H1 (cell line): ENCODE measurements around the gene MTMR1. TPM values are rescaled to one million over a fixed set of nuclear protein-coding genes. Genes with fewer than 3 reads are reported as not detected.

Experiments used
- CTCF ChIA-PET: fragments of 300-600 bp; sonication (Branson Sonifier 250); formaldehyde crosslinking; loops from one replicate; lab custom pipeline; 2021; ENCODE audit not compliant: partially characterized antibody; lab: Charles Lee
- POLR2A ChIA-PET: fragments of 300-600 bp; sonication (Branson Sonifier 250); formaldehyde crosslinking; loops from one replicate; lab custom pipeline; 2021; ENCODE audit warnings: inconsistent platforms; ENCODE audit not compliant: partially characterized antibody; lab: Charles Lee
- DNase-seq, 2 experiments: peaks; one replicate each; pipeline versions ENCODE4 v3.0.0 to v3.0.0-alpha.2; 2010 to 2022; ENCODE audit warnings: low spot score in 2 of 2, low read depth in 1 of 2, mixed read lengths in 1 of 2
- FAIRE-seq: peaks from 2 replicates; lab custom pipeline; 2011; peaks lifted over from hg19 to GRCh38; lab: Jason Lieb, UNC
- H2AFZ ChIP-seq: 2 replicates; pipeline ENCODE4 v1.8.1; 2012; ENCODE audit warnings: low read length, inconsistent platforms
- H2AK5ac ChIP-seq: 2 replicates; pipeline ENCODE4 v1.6.1; 2013; ENCODE audit warnings: low read depth, low read length
- H2BK120ac ChIP-seq: replicated peaks from 2 replicates; pipeline ENCODE3; 2013; ENCODE audit warnings: low read depth, low read length, inconsistent platforms
- H2BK12ac ChIP-seq: 2 replicates; pipeline ENCODE4 v1.6.1; 2013; ENCODE audit warnings: low read depth, low read length
- H2BK15ac ChIP-seq: 2 replicates; pipeline ENCODE4 v1.6.1; 2013; ENCODE audit warnings: low read length
- H2BK20ac ChIP-seq: 2 replicates; pipeline ENCODE4 v1.6.1; 2013; ENCODE audit warnings: low read length
- H2BK5ac ChIP-seq: 2 replicates; pipeline ENCODE4 v1.6.1; 2013; ENCODE audit warnings: low read depth, low read length
- H3K14ac ChIP-seq: 2 replicates; pipeline ENCODE4 v1.6.1; 2013; ENCODE audit warnings: inconsistent platforms; ENCODE audit not compliant: insufficient read length
- H3K18ac ChIP-seq: 2 replicates; pipeline ENCODE4 v1.6.1; 2013; ENCODE audit warnings: low read length; ENCODE audit errors: extremely low read depth
- H3K23ac ChIP-seq: 2 replicates; pipeline ENCODE4 v1.6.1; 2013; ENCODE audit warnings: inconsistent platforms; ENCODE audit not compliant: insufficient read length
- H3K23me2 ChIP-seq: 2 replicates; pipeline ENCODE4 v1.6.1; 2013; ENCODE audit warnings: low read depth, low read length
- H3K27ac ChIP-seq: 2 replicates; pipeline ENCODE4 v1.6.1; 2011; ENCODE audit warnings: low read depth, low read length, inconsistent platforms
- H3K27me3 ChIP-seq, 4 experiments: replicated peaks in 1 of 4; 1 replicate in 1 of 4; 2 replicates in 3 of 4; pipeline versions ENCODE4 v1.6.1 to v1.8.1; 2011 to 2013; ENCODE audit warnings: low read length in 3 of 4, mild to moderate bottlenecking in 3 of 4, inconsistent platforms in 2 of 4, mixed read lengths in 2 of 4, moderate library complexity in 1 of 4; ENCODE audit not compliant: control insufficient read depth in 3 of 4, insufficient read depth in 3 of 4; ENCODE audit errors: extremely low read depth in 1 of 4
- H3K36me3 ChIP-seq, 4 experiments: 2 replicates each; pipeline versions ENCODE4 v1.6.1 to v1.8.1; 2011 to 2013; ENCODE audit warnings: mild to moderate bottlenecking in 4 of 4, low read length in 3 of 4, moderate library complexity in 2 of 4, control low read depth in 1 of 4, inconsistent platforms in 1 of 4; ENCODE audit not compliant: insufficient read depth in 4 of 4, control insufficient read depth in 2 of 4
- H3K4ac ChIP-seq: replicated peaks from 2 replicates; pipeline ENCODE3; 2013; ENCODE audit warnings: low read length, low read depth, mixed read lengths, inconsistent platforms; ENCODE audit not compliant: insufficient read length
- H3K4me1 ChIP-seq, 4 experiments: replicated peaks in 1 of 4; 1 replicate in 1 of 4; 2 replicates in 3 of 4; pipeline versions ENCODE4 v1.6.1 to v1.8.1; 2011 to 2013; ENCODE audit warnings: low read length in 3 of 4, inconsistent platforms in 2 of 4, mixed read lengths in 1 of 4; ENCODE audit not compliant: insufficient read depth in 4 of 4, control insufficient read depth in 3 of 4
- H3K4me2 ChIP-seq, 2 experiments: 2 replicates each; pipeline versions ENCODE4 v1.6.1 to v1.8.1; 2011 to 2013; ENCODE audit warnings: low read depth in 2 of 2, low read length in 2 of 2, control low read depth in 1 of 2, inconsistent platforms in 1 of 2, mild to moderate bottlenecking in 1 of 2; ENCODE audit not compliant: insufficient read depth in 1 of 2
- H3K4me3 ChIP-seq, 4 experiments: fragments of 200-600, 300-600 bp in 1 of 4; sonication (generic), shearing (Covaris generic), sonication (Bioruptor Twin) in 1 of 4; 2 replicates each; pipeline versions ENCODE4 v1.5.1 to v1.8.1; 2011 to 2016; ENCODE audit warnings: low read length in 4 of 4, low read depth in 3 of 4, control low read depth in 2 of 4, inconsistent platforms in 2 of 4, mild to moderate bottlenecking in 2 of 4, mixed read lengths in 1 of 4, moderate library complexity in 1 of 4; ENCODE audit not compliant: insufficient read depth in 2 of 4; ENCODE audit errors: extremely low read depth in 1 of 4
- H3K56ac ChIP-seq: replicated peaks from 2 replicates; pipeline ENCODE3; 2013; ENCODE audit warnings: low read depth, mild to moderate bottlenecking, mixed read lengths, low read length, inconsistent platforms; ENCODE audit not compliant: insufficient read length
- H3K79me1 ChIP-seq: 2 replicates; pipeline ENCODE4 v1.6.1; 2013; ENCODE audit warnings: low read depth, low read length, control low read depth
- H3K79me2 ChIP-seq, 2 experiments: 2 replicates each; pipeline versions ENCODE4 v1.6.1 to v1.8.1; 2012 to 2013; ENCODE audit warnings: low read length in 2 of 2, mild to moderate bottlenecking in 2 of 2, inconsistent platforms in 1 of 2; ENCODE audit not compliant: insufficient read depth in 2 of 2, control insufficient read depth in 1 of 2
- H3K9ac ChIP-seq, 4 experiments: replicated peaks in 1 of 4; 1 replicate in 1 of 4; 2 replicates in 3 of 4; pipeline versions ENCODE4 v1.6.1 to v1.8.1; 2011 to 2013; ENCODE audit warnings: low read depth in 3 of 4, low read length in 3 of 4, control low read depth in 2 of 4, mild to moderate bottlenecking in 2 of 4, moderate library complexity in 2 of 4, inconsistent platforms in 1 of 4; ENCODE audit errors: extremely low read depth in 1 of 4
- H3K9me3 ChIP-seq, 2 experiments: 2 replicates each; pipeline versions ENCODE4 v1.6.1 to v1.8.1; 2012 to 2013; ENCODE audit warnings: mild to moderate bottlenecking in 2 of 2, moderate library complexity in 2 of 2, control low read depth in 1 of 2, inconsistent platforms in 1 of 2, low read depth in 1 of 2, low read length in 1 of 2, mixed read lengths in 1 of 2; ENCODE audit not compliant: insufficient read depth in 2 of 2
- H4K20me1 ChIP-seq, 2 experiments: replicated peaks in 1 of 2; 2 replicates each; pipeline versions ENCODE3 to v1.8.1; 2011 to 2013; ENCODE audit warnings: inconsistent platforms in 2 of 2, low read length in 2 of 2, mild to moderate bottlenecking in 1 of 2; ENCODE audit not compliant: insufficient read depth in 2 of 2, control insufficient read depth in 1 of 2
- H4K5ac ChIP-seq: 2 replicates; pipeline ENCODE4 v1.6.1; 2013; ENCODE audit warnings: low read length, low read depth, mixed read lengths, inconsistent platforms; ENCODE audit not compliant: insufficient read length
- H4K8ac ChIP-seq: 2 replicates; pipeline ENCODE4 v1.8.0; 2013; ENCODE audit warnings: mild to moderate bottlenecking, moderate library complexity, low read length, inconsistent platforms; ENCODE audit not compliant: insufficient read depth; ENCODE audit errors: extremely low read depth
- H4K91ac ChIP-seq: replicated peaks from 2 replicates; pipeline ENCODE3; 2013; ENCODE audit warnings: low read length, mixed read lengths, inconsistent platforms; ENCODE audit not compliant: insufficient read length
- BRCA1 ChIP-seq: IDR thresholded peaks from 2 replicates; pipeline ENCODE4 v1.6.1; 2012; ENCODE audit warnings: low read depth, low read length, improper control_type of control experiment
- CEBPB ChIP-seq: IDR thresholded peaks from 2 replicates; pipeline ENCODE4 v1.6.1; 2012; ENCODE audit warnings: low read depth, low read length
- CTBP2 ChIP-seq: IDR thresholded peaks from 2 replicates; pipeline ENCODE4 v1.7.0; 2011; ENCODE audit warnings: borderline replicate concordance, mild to moderate bottlenecking, moderate library complexity, mixed read lengths, low read length; ENCODE audit not compliant: insufficient read depth, insufficient read length
- GTF2F1 ChIP-seq: IDR thresholded peaks from 2 replicates; pipeline ENCODE4 v1.6.1; 2012; ENCODE audit warnings: low read depth, low read length, improper control_type of control experiment, borderline replicate concordance
- JUND ChIP-seq: IDR thresholded peaks from 2 replicates; pipeline ENCODE4 v1.6.1; 2011; ENCODE audit warnings: mild to moderate bottlenecking, improper control_type of control experiment, low read length
- KDM1A ChIP-seq: fragments of 200-600, 300-600 bp; sonication (generic); IDR thresholded peaks from 2 replicates; pipeline ENCODE4 v1.7.1; 2016; ENCODE audit warnings: mild to moderate bottlenecking, low read length, borderline replicate concordance
- NRF1 ChIP-seq: IDR thresholded peaks from 2 replicates; pipeline ENCODE4 v1.6.1; 2011; ENCODE audit warnings: mild to moderate bottlenecking, low read depth, low read length, improper control_type of control experiment
- POU5F1 ChIP-seq: IDR thresholded peaks from 2 replicates; pipeline ENCODE4 v1.6.1; 2011; ENCODE audit warnings: low read depth, mild to moderate bottlenecking, low read length, moderate library complexity
- RBBP5 ChIP-seq: IDR thresholded peaks from 2 replicates; pipeline ENCODE4 v1.7.1; 2012; ENCODE audit warnings: low read depth, mild to moderate bottlenecking, inconsistent platforms, low read length, moderate library complexity, borderline replicate concordance
- SRF ChIP-seq: IDR thresholded peaks from 2 replicates; pipeline ENCODE4 v1.6.1; 2011; ENCODE audit warnings: mild to moderate bottlenecking, low read depth, low read length, moderate library complexity
- TAF7 ChIP-seq: optimal IDR thresholded peaks from 2 replicates; pipeline ENCODE3; 2011; ENCODE audit warnings: low read depth, mild to moderate bottlenecking, inconsistent platforms, low read length, moderate library complexity, borderline replicate concordance
- WGBS, 2 experiments: shearing (Covaris generic) in 1 of 2; methylation state at CpG; one replicate each; pipeline versions ENCODE4 v1.1.6 to v1.1.7; 2013 to 2015; ENCODE audit warnings: low lambda C conversion rate in 2 of 2, mixed read lengths in 2 of 2, inconsistent platforms in 1 of 2, low coverage in 1 of 2, missing lambda C conversion rate in 1 of 2; ENCODE audit not compliant: insufficient replicate concordance in 2 of 2, insufficient coverage in 1 of 2, insufficient read length in 1 of 2; ENCODE audit errors: extremely low coverage in 1 of 2, missing lambda C conversion rate in 1 of 2; 5-methylcytosine and 5-hydroxymethylcytosine counted together
- polyA plus RNA-seq, 7 experiments: library from polyadenylated mRNA; depleted of rRNA in 3 of 7; stranded (reverse) in 5 of 7; unstranded in 2 of 7; fragments of >200 nt in 5 of 7; fragments of 200-250 nt in 2 of 7; gene quantifications; 1 replicate in 5 of 7; 2 replicates in 1 of 7; 4 replicates in 1 of 7; pipeline versions ENCODE4 v1.2.1 to v1.2.3, GENCODE V29; 2011 to 2013; ENCODE audit warnings: missing spikeins in 2 of 7, mixed read lengths in 2 of 7
- total RNA-seq: library from RNA; stranded (reverse); fragmentation: NEBNext Ultra II Directional; extraction: Animal tissue kit (Norgen Biotek cat#: 25700); gene quantifications from 2 replicates; pipeline ENCODE4 v1.2.1, GENCODE V29; 2021
- TF ChIP-seq, protein P1 (sequence below), 3 experiments: IDR thresholded peaks; 1 replicate in 2 of 3; 2 replicates in 1 of 3; pipeline versions ENCODE4 v1.5.1 to v1.6.1; 2011; ENCODE audit warnings: low read length in 3 of 3, mild to moderate bottlenecking in 3 of 3, inconsistent platforms in 2 of 3, low read depth in 1 of 3, moderate library complexity in 1 of 3; ENCODE audit not compliant: insufficient read depth in 1 of 3; ENCODE audit errors: control extremely low read depth in 1 of 3

The MTMR1 gene
- total and polyA plus RNA-seq, 2 of the 8 experiments (the other 6 are each of a cell fraction or from before 2014, with no cell fraction given): 15.1 to 23.8 TPM

DNA sequence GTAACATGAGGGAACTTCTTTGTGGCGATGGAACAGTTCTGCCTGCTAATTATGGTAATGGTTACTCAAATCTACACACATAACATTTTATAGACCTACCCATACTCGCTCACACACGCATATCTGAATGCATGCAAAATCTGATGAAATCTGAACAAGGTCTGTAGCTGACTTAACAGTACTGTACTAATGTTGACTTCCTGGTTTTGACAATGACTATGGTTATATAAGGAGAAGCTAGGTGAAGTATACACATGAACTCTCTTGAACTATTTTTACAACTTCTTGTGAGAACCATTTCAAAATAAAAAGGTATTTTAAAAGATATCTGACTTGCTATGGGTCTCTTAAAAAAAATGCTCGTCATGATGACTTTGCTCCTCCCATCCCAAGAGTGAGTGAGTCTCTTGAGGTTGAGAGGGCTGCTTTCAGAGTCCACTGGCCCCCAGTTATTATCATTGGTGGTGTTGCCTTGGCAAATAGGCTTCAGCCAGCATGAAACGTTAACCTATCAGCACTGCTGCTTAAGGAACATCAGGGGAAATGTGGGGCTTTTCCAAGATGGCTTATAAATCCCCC is 99.8 kb downstream of the MTMR1 start:
- H2BK12ac ChIP-seq: no peak overlapping the region
- H3K4me2 ChIP-seq: no peak overlapping the region
- TF ChIP-seq KDM1A: no peak
- TF ChIP-seq NRF1: no peak
- TF ChIP-seq, protein P1, sequence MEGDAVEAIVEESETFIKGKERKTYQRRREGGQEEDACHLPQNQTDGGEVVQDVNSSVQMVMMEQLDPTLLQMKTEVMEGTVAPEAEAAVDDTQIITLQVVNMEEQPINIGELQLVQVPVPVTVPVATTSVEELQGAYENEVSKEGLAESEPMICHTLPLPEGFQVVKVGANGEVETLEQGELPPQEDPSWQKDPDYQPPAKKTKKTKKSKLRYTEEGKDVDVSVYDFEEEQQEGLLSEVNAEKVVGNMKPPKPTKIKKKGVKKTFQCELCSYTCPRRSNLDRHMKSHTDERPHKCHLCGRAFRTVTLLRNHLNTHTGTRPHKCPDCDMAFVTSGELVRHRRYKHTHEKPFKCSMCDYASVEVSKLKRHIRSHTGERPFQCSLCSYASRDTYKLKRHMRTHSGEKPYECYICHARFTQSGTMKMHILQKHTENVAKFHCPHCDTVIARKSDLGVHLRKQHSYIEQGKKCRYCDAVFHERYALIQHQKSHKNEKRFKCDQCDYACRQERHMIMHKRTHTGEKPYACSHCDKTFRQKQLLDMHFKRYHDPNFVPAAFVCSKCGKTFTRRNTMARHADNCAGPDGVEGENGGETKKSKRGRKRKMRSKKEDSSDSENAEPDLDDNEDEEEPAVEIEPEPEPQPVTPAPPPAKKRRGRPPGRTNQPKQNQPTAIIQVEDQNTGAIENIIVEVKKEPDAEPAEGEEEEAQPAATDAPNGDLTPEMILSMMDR (IDR thresholded peaks at IDR 0.05; ENCODE audit: control extremely low read depth in 1 of 3, insufficient read depth in 1 of 3, low read depth in 1 of 3, low read length in 3 of 3): no peak
- TF ChIP-seq SRF: no peak
- no peak for TF ChIP-seq RBBP5
- TF ChIP-seq POU5F1: no peak
- TF ChIP-seq CTBP2: no peak
- no peak for TF ChIP-seq CEBPB
- TF ChIP-seq BRCA1: no peak
- no peak for TF ChIP-seq JUND
- TF ChIP-seq GTF2F1: no peak
- no peak for TF ChIP-seq TAF7

More for the DNA sequence above, 99.8 kb downstream of the MTMR1 start:
- Histone ChIP-seq H3K23me2 (no peaks in the 10 kb centered on the region), H3K27me3 (no peaks in the 10 kb centered on the region), H2BK5ac (no peak overlapping the region), H2AK5ac (no peak overlapping the region), H4K91ac (no peak overlapping the region), H3K27ac (no peak overlapping the region), H4K20me1 (no peaks in the 10 kb centered on the region), H3K56ac (no peak overlapping the region), H3K4me1 (no peaks in the 10 kb centered on the region), H4K5ac (no peak overlapping the region), H3K79me2 (no peaks in the 10 kb centered on the region), H3K79me1 (no peaks in the 10 kb centered on the region), H3K18ac (no peak overlapping the region), H2AFZ (no peak overlapping the region), H3K36me3 (peaks cover 0 to 13% (median 4%) of the 10 kb centered on the region in 4 experiments; a peak in 6 of 8 replicates), H3K14ac (no peak overlapping the region), H4K8ac (no peak overlapping the region), H2BK15ac (no peak overlapping the region), H2BK120ac (no peak overlapping the region), H2BK20ac (no peak overlapping the region), H3K9me3 (no peaks in the 10 kb centered on the region), H3K4ac (no peak overlapping the region), H3K4me3 (no peak overlapping the region), H3K9ac (no peak overlapping the region), H3K23ac (no peak overlapping the region)
- POLR2A ChIA-PET: no interaction called here
- CTCF ChIA-PET: no interaction called here
- no peak for FAIRE-seq
- 88% methylated on average over 5 of the region's 5 CpGs; no CpG with 5 or more reads in 1 of the 2 experiments for WGBS, 2 experiments
- DNase-seq: no peak
